Bronchial epithelial cell (primary cell): Measurements from ENCODE around the gene KLF7. TPM values are rescaled to one million over a fixed set of nuclear protein-coding genes. Genes with fewer than 3 reads are reported as not detected.

Experiments used
- DNase-seq: peaks from one replicate; pipeline ENCODE4 v3.0.0-alpha.2; 2010; ENCODE audit warnings: low read depth
- FAIRE-seq: peaks from 2 replicates; lab custom pipeline; 2011; peaks lifted over from hg19 to GRCh38; lab: Jason Lieb, UNC
- H3K27me3 ChIP-seq: 2 replicates; pipeline ENCODE4 v1.5.1; 2011; ENCODE audit warnings: low read length; ENCODE audit not compliant: control insufficient read depth, insufficient read depth
- H3K36me3 ChIP-seq: 2 replicates; pipeline ENCODE4 v1.5.1; 2011; ENCODE audit warnings: low read length; ENCODE audit not compliant: control insufficient read depth, insufficient read depth
- H3K4me3 ChIP-seq: 2 replicates; pipeline ENCODE4 v1.5.1; 2011; ENCODE audit warnings: mild to moderate bottlenecking, low read depth, low read length, control low read depth
- total RNA-seq: library from RNA; depleted of rRNA; stranded (reverse); fragments of >200 nt; gene quantifications from 2 replicates; pipeline ENCODE4 v1.2.1, GENCODE V29; 2014
- TF ChIP-seq, protein P1 (sequence below): IDR thresholded peaks from 2 replicates; pipeline ENCODE4 v1.5.1; 2011; ENCODE audit warnings: mild to moderate bottlenecking, moderate library complexity, low read length, control low read depth, inconsistent platforms; ENCODE audit not compliant: insufficient read depth, severe bottlenecking

KLF7 gene
- total RNA-seq, 1 donor from 2014 or later, result 40.5 TPM

DNA sequence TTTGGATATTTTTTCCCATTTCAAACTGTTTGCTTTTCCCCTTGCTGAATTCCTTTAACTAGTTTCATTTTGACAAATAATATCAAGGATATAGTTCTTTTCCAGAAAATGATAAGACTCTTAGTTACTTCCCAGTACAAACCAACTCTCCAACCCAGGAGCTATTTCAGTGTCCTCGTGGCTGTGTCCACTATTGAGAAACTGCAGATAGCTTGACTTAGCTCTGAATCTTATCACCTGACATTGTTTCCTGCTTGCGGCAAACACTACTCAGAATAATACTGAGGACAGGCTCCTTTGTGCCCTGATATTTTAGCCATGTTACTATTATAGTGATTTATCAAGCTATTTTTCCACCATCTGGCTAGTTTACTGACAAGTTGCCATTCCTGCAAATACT, 74.6 kb downstream of the KLF7 start:
- no peak for DNase-seq
- TF ChIP-seq, protein P1, sequence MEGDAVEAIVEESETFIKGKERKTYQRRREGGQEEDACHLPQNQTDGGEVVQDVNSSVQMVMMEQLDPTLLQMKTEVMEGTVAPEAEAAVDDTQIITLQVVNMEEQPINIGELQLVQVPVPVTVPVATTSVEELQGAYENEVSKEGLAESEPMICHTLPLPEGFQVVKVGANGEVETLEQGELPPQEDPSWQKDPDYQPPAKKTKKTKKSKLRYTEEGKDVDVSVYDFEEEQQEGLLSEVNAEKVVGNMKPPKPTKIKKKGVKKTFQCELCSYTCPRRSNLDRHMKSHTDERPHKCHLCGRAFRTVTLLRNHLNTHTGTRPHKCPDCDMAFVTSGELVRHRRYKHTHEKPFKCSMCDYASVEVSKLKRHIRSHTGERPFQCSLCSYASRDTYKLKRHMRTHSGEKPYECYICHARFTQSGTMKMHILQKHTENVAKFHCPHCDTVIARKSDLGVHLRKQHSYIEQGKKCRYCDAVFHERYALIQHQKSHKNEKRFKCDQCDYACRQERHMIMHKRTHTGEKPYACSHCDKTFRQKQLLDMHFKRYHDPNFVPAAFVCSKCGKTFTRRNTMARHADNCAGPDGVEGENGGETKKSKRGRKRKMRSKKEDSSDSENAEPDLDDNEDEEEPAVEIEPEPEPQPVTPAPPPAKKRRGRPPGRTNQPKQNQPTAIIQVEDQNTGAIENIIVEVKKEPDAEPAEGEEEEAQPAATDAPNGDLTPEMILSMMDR, result no peak
- Histone ChIP-seq H3K4me3 (no peak overlapping the region), H3K36me3 (peaks cover 22% of the 10 kb centered on the region), H3K27me3 (no peaks in the 10 kb centered on the region)
- no peak for FAIRE-seq

DNA sequence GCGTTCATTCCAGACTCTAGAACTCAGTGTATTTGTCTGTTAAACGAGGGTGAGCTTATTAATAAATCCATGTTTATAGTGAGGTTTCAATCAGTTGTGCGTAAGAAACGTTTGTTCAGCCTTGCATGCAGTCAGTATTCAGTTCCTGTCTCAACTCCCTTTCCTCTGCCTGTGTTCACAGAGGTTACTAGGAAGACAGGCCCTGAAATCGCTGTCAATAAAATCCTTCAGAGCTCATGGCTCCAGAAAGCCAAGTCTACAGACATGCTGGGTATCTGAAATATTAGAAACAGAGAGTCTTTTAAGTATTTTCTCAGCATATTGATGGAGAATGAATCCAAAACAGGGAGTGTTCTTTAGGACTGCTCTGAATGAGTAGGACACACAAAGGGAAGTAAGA, 75.4 kb downstream of the KLF7 start:
- no peaks in the 10 kb centered on the region for H3K27me3 ChIP-seq
- TF ChIP-seq, protein P1, result no peak
- no peak overlapping the region for H3K4me3 ChIP-seq
- FAIRE-seq, result no peak
- H3K36me3 ChIP-seq, result peaks cover 23% of the 10 kb centered on the region
- DNase-seq, result no peak

GRCh38 chr2:207088839-207089238, 76.9 kb downstream of the KLF7 start:
- FAIRE-seq, result no peak
- Histone ChIP-seq H3K36me3 (peaks cover 27% of the 10 kb centered on the region), H3K27me3 (no peaks in the 10 kb centered on the region), H3K4me3 (no peak overlapping the region)
- TF ChIP-seq, protein P1, result no peak
- no peak for DNase-seq

- no peak for DNase-seq
- no peak for FAIRE-seq
- H3K36me3 ChIP-seq, result peaks cover 25% of the 10 kb centered on the region
- TF ChIP-seq, protein P1, result no peak
- H3K27me3 ChIP-seq, result no peaks in the 10 kb centered on the region
- H3K4me3 ChIP-seq, result no peak overlapping the region
Measured at GRCh38 chr2:207088276-207088675, 77.5 kb downstream of the KLF7 start.

DNA sequence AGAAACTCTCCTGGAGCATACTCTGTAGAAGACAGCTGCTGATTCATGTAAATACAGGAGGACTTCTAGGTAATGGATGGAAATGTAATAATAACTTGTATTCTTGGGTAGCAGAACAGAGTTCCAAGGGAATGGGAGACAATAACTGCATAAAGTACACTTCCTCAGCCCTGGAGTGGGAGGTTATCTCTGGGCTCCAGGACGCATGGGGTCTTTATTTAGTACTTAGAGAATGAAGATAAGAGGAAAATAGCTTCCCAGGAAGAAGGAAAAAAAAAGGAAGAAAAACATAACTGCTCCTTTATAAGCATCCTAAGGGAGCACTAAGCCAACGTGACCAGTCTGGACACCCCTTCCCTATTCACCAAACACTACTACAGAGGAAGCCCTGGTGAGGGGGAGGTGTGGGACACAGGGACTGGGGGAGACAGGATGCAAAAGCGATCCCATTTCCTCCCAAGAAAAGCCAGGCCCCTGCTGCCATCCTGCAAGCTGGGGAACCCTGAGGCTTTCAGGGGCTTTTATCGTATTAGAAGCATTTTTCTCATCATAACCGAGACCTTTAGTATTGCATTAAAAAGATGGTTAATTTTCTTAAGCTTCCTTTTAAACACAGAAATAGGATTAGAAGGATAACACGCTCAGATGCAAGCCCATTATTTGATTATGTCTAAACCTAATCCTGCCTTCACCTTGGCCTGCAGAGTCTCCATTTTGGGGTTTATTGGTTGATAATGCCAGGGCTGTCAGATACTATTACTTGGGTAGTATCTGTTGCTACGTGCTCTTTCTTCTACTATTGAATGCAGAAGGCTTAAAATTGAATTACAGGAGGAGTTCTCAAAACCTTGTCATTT, 78.5 kb downstream of the KLF7 start:
- no peak for FAIRE-seq
- TF ChIP-seq, protein P1, result no peak
- Histone ChIP-seq H3K36me3 (peaks cover 27% of the 10 kb centered on the region), H3K4me3 (no peak overlapping the region), H3K27me3 (no peaks in the 10 kb centered on the region)
- DNase-seq, result no peak

GRCh38 chr2:207086136-207086535, 79.6 kb downstream of the KLF7 start:
- Histone ChIP-seq H3K27me3 (no peaks in the 10 kb centered on the region), H3K4me3 (no peak overlapping the region), H3K36me3 (peaks cover 30% of the 10 kb centered on the region)
- DNase-seq, result no peak
- no peak for FAIRE-seq
- TF ChIP-seq, protein P1, result no peak
